Liver (tissue), 3 donors: ENCODE data around the gene ZFYVE9.

ENCODE experiments used
- CTCF ChIP-seq: fragments of 150-350 bp; IDR thresholded peaks from 2 replicates; pipeline ENCODE4 v1.5.1; 2017; ENCODE audit warnings: improper control_type of control experiment, low read depth, low read length; ENCODE audit not compliant: missing input control
- GABPA ChIP-seq, 2 donors: IDR thresholded peaks in 1 of 2; conservative IDR thresholded peaks in 1 of 2; 2 replicates each; pipeline ENCODE4 v1.6.1; 2016; ENCODE audit warnings: antibody characterized with exemption in 2 of 2, mild to moderate bottlenecking in 1 of 2, moderate library complexity in 1 of 2
- MAX ChIP-seq: IDR thresholded peaks from 2 replicates; pipeline ENCODE4 v1.6.1; 2016; ENCODE audit warnings: antibody characterized with exemption
- RAD21 ChIP-seq, 2 donors: IDR thresholded peaks; 2 replicates each; pipeline ENCODE4 v1.6.1; 2016; ENCODE audit warnings: antibody characterized with exemption in 2 of 2, mild to moderate bottlenecking in 2 of 2
- REST ChIP-seq: IDR thresholded peaks from 2 replicates; pipeline ENCODE4 v1.6.1; 2016; ENCODE audit warnings: antibody characterized with exemption, mild to moderate bottlenecking
- SP1 ChIP-seq: IDR thresholded peaks from 2 replicates; pipeline ENCODE4 v1.6.1; 2018; ENCODE audit warnings: antibody characterized with exemption, mild to moderate bottlenecking
- YY1 ChIP-seq: IDR thresholded peaks from 2 replicates; pipeline ENCODE4 v1.6.1; 2016; ENCODE audit warnings: antibody characterized with exemption, mild to moderate bottlenecking
- ZBTB33 ChIP-seq: IDR thresholded peaks from 2 replicates; pipeline ENCODE4 v1.6.1; 2016; ENCODE audit warnings: antibody characterized with exemption
- donor health status: healthy.
- donor health status: healthy.

GRCh38 chr1:52233463-52233862 lies 91.6 kb downstream of the ZFYVE9 start:
- no peak for TF ChIP-seq CTCF
- no peak for TF ChIP-seq YY1
- TF ChIP-seq ZBTB33 = no peak
- TF ChIP-seq REST = no peak
- no peak for TF ChIP-seq GABPA (IDR thresholded peaks at IDR 0.05 in 1 of 2, conservative IDR thresholded peaks at IDR 0.05 in 1 of 2)
- TF ChIP-seq SP1 = no peak
- no peak for TF ChIP-seq RAD21 (IDR thresholded peaks at IDR 0.05)
- no peak for TF ChIP-seq MAX
